Cardiac muscle cell (in vitro differentiated cells and primary cell): ENCODE data around the gene RALGPS1. TPM values are rescaled to one million over a fixed set of nuclear protein-coding genes. Genes with fewer than 3 reads are reported as not detected.

Experiments used
- DNase-seq, 2 donors: peaks; one replicate each; pipeline versions ENCODE4 v3.0.0 to v3.0.0-alpha.2; 2010 to 2017; ENCODE audit warnings: low read depth in 1 of 2, low spot score in 1 of 2
- H3K27ac ChIP-seq: fragments of 200-600 bp; sonication (generic); 2 replicates; pipeline ENCODE4 v1.5.1; 2016
- H3K27me3 ChIP-seq: fragments of 200-600 bp; sonication (generic); 2 replicates; pipeline ENCODE4 v1.6.0; 2016; ENCODE audit warnings: control low read depth
- H3K36me3 ChIP-seq: fragments of 200-600 bp; sonication (generic); 2 replicates; pipeline ENCODE4 v1.5.1; 2016; ENCODE audit warnings: control low read depth
- H3K4me1 ChIP-seq: fragments of 200-600 bp; sonication (generic); 2 replicates; pipeline ENCODE4 v1.8.1; 2017; ENCODE audit warnings: low read depth, mild to moderate bottlenecking, mixed run types
- H3K4me3 ChIP-seq: fragments of 200-600 bp; sonication (generic); 2 replicates; pipeline ENCODE4 v1.5.1; 2016; ENCODE audit warnings: mild to moderate bottlenecking
- H3K9me3 ChIP-seq: fragments of 200-600 bp; sonication (generic); 2 replicates; pipeline ENCODE4 v1.5.1; 2017; ENCODE audit warnings: low read depth, mild to moderate bottlenecking, control low read depth
- CTCF ChIP-seq: IDR thresholded peaks from 2 replicates; pipeline ENCODE4 v1.5.1; 2012; ENCODE audit warnings: low read depth, mild to moderate bottlenecking, low read length
- polyA plus RNA-seq: library from polyadenylated mRNA; unstranded; fragments of >200 nt; fragmentation: Nextera tagmentation; extraction: Ambion mirVana; gene quantifications from 2 replicates; pipeline ENCODE4 v1.2.1, GENCODE V29; 2016
- total RNA-seq: library from RNA; depleted of rRNA; stranded (reverse); fragments of >200 nt; gene quantifications from 2 replicates; pipeline ENCODE4 v1.2.3, GENCODE V29; 2016

RALGPS1 gene
- total and polyA plus RNA-seq, 2 experiments from 2014 or later: 14.1 to 16.1 TPM

GRCh38 chr9:127216210-127216887 is 301.8 kb downstream of the RALGPS1 start:
- no peak for DNase-seq

GRCh38 chr9:127216888-127217217 is 302.3 kb downstream of the RALGPS1 start:
- H3K9me3 ChIP-seq: no peaks in the 10 kb centered on the region
- H3K4me3 ChIP-seq: no peak overlapping the region
- no peaks in the 10 kb centered on the region for H3K27me3 ChIP-seq
- H3K27ac ChIP-seq: no peak overlapping the region
- DNase-seq: no peak
- H3K4me1 ChIP-seq: no peaks in the 10 kb centered on the region
- no peaks in the 10 kb centered on the region for H3K36me3 ChIP-seq
- TF ChIP-seq CTCF: no peak

More at GRCh38 chr9:127216210-127216887, 301.8 kb downstream of the RALGPS1 start:
- no peak overlapping the region for H3K4me3 ChIP-seq
- TF ChIP-seq CTCF: no peak
- H3K27ac ChIP-seq: no peak overlapping the region
- no peaks in the 10 kb centered on the region for H3K9me3 ChIP-seq
- no peaks in the 10 kb centered on the region for H3K36me3 ChIP-seq
- H3K27me3 ChIP-seq: no peaks in the 10 kb centered on the region
- no peaks in the 10 kb centered on the region for H3K4me1 ChIP-seq

- Histone ChIP-seq H3K4me1 (no peaks in the 10 kb centered on the region), H3K27me3 (peaks cover 6% of the 10 kb centered on the region), H3K9me3 (no peaks in the 10 kb centered on the region), H3K36me3 (no peaks in the 10 kb centered on the region), H3K27ac (no peak overlapping the region), H3K4me3 (no peak overlapping the region)
- DNase-seq: no peak
- TF ChIP-seq CTCF: no peak
These were observed 304.2 kb downstream of the RALGPS1 start for GRCh38 chr9:127218818-127219217.

GRCh38 chr9:127219520-127219919 is 304.9 kb downstream of the RALGPS1 start:
- no peak for DNase-seq
- Histone ChIP-seq H3K36me3 (no peaks in the 10 kb centered on the region), H3K4me1 (no peaks in the 10 kb centered on the region), H3K9me3 (no peaks in the 10 kb centered on the region), H3K27me3 (peaks cover 6% of the 10 kb centered on the region), H3K27ac (no peak overlapping the region), H3K4me3 (no peak overlapping the region)
- no peak for TF ChIP-seq CTCF

- H3K27me3 ChIP-seq: peaks cover 16% of the 10 kb centered on the region
- no peak for DNase-seq
- no peak overlapping the region for H3K27ac ChIP-seq
- TF ChIP-seq CTCF: no peak
- no peaks in the 10 kb centered on the region for H3K9me3 ChIP-seq
- no peaks in the 10 kb centered on the region for H3K4me1 ChIP-seq
- H3K4me3 ChIP-seq: no peak overlapping the region
- no peaks in the 10 kb centered on the region for H3K36me3 ChIP-seq
These were observed 307.1 kb downstream of the RALGPS1 start for GRCh38 chr9:127221695-127222094.
